CD4-positive, alpha-beta T cell (primary cell): ENCODE measurements around the gene GKN2. TPM values are rescaled to one million over a fixed set of nuclear protein-coding genes. Genes with fewer than 3 reads are reported as not detected.

Experiments
- ATAC-seq: fragments of 200-7000 bp; cut with Tn5 transposase; one replicate; pipeline ENCODE4 v1.10.0; 2022; ENCODE audit warnings: mild to moderate bottlenecking; ENCODE audit not compliant: poor library complexity
- CTCF ChIA-PET: fragments of 350-600 bp; sonication (Branson Sonifier 250); formaldehyde crosslinking; loops from one replicate; lab custom pipeline; 2021; ENCODE audit warnings: antibody characterized with exemption, inconsistent platforms; lab: Charles Lee
- POLR2A ChIA-PET: fragments of 350-600 bp; sonication (Branson Sonifier 250); formaldehyde crosslinking; loops from one replicate; lab custom pipeline; 2021; ENCODE audit warnings: antibody characterized with exemption, inconsistent platforms; lab: Charles Lee
- DNase-seq, 14 experiments: peaks; one replicate each; pipeline ENCODE4 v3.0.0-alpha.2; 2013 to 2020; ENCODE audit warnings: mixed read lengths in 2 of 14
- H3K27ac ChIP-seq, 2 donors: one replicate each; pipeline versions ENCODE4 v1.5.1 to v1.7.0; 2013; ENCODE audit warnings: low read length in 2 of 2, low read depth in 1 of 2, mild to moderate bottlenecking in 1 of 2
- H3K27me3 ChIP-seq, 2 experiments: 1 replicate in 1 of 2; 2 replicates in 1 of 2; pipeline versions ENCODE4 v1.6.1 to v1.7.0; 2013; ENCODE audit warnings: low read length in 2 of 2, control low read depth in 1 of 2, mild to moderate bottlenecking in 1 of 2, moderate library complexity in 1 of 2; ENCODE audit not compliant: insufficient read depth in 2 of 2, control insufficient read depth in 1 of 2
- H3K36me3 ChIP-seq: one replicate; pipeline ENCODE4 v1.6.1; 2013; ENCODE audit warnings: low read length, control low read depth; ENCODE audit not compliant: insufficient read depth
- H3K4me1 ChIP-seq: one replicate; pipeline ENCODE4 v1.6.1; 2013; ENCODE audit warnings: low read length, control low read depth; ENCODE audit not compliant: insufficient read depth
- H3K4me3 ChIP-seq: one replicate; pipeline ENCODE4 v1.5.1; 2013; ENCODE audit warnings: mild to moderate bottlenecking, low read length, moderate library complexity
- H3K9me3 ChIP-seq, 2 experiments: 1 replicate in 1 of 2; 2 replicates in 1 of 2; pipeline versions ENCODE4 v1.6.1 to v1.7.0; 2013; ENCODE audit warnings: low read length in 2 of 2, mild to moderate bottlenecking in 2 of 2, control low read depth in 1 of 2, moderate library complexity in 1 of 2; ENCODE audit not compliant: control insufficient read depth in 1 of 2, insufficient read depth in 1 of 2
- H3K27ac Mint-ChIP-seq: one replicate; pipeline ENCODE4 v1.8.0; 2020; ENCODE audit warnings: mixed read lengths
- H3K27me3 Mint-ChIP-seq: one replicate; pipeline ENCODE4 v1.8.0; 2021; ENCODE audit warnings: mixed read lengths
- H3K36me3 Mint-ChIP-seq: one replicate; pipeline ENCODE4 v1.8.0; 2021; ENCODE audit warnings: low read depth, mixed read lengths
- H3K4me1 Mint-ChIP-seq: one replicate; pipeline ENCODE4 v1.8.0; 2021; ENCODE audit warnings: low read depth, mixed read lengths
- H3K4me3 Mint-ChIP-seq: one replicate; pipeline ENCODE4 v1.8.0; 2020; ENCODE audit warnings: mild to moderate bottlenecking, mixed read lengths
- H3K9me3 Mint-ChIP-seq: one replicate; pipeline ENCODE4 v1.8.0; 2020; ENCODE audit warnings: mixed read lengths
- CTCF ChIP-seq: fragments of 200-600 bp; IDR thresholded peaks from one replicate; pipeline ENCODE4 v1.8.0; 2022; ENCODE audit warnings: antibody characterized with exemption, mild to moderate bottlenecking
- intact Hi-C, 2 experiments: fragments of 100-400 bp; cut with DNase I in 1 of 2; cut with micrococcal nuclease in 1 of 2; formaldehyde crosslinking; loops; one replicate each; pipeline versions ENCODE4 v1.15.1 to v1.9.0; 2023 to 2025; cut with DNase I, micrococcal nuclease
- total RNA-seq, 174 experiments: library from RNA in 2 of 174; stranded (reverse) in 2 of 174; gene quantifications; one replicate each; pipeline ENCODE4 v1.2.3 and lab custom pipeline; 2021 to 2026

Gene GKN2
- total RNA-seq, 2 experiments from 2014 or later, result not detected

DNA sequence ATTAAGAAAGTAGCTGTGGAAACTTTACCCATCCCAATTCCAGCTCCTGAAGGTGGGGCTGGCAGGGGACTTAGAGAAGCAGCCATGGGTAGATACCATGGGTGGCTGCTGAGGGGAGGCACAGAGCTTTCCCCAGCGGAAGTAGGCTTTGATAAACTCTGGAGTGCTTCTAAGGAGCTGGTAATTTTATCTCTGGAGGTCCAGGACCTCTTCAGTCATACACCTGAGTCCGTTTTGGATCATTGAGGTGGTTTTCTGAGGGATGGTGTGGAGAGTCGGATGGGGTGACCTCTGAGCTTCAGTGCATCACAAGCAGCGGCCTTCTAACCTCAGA, 44.8 kb downstream of the GKN2 start:
- ATAC-seq (no peak), DNase-seq (no peak)
- Mint-ChIP-seq H3K36me3 (no peaks in the 10 kb centered on the region), H3K4me3 (no peak overlapping the region), H3K9me3 (no peaks in the 10 kb centered on the region), H3K27ac (peak overlapping the region; percentile 64), H3K4me1 (peaks cover 36% of the 10 kb centered on the region), H3K27me3 (no peaks in the 10 kb centered on the region)
- no peak overlapping the region for H3K4me3 ChIP-seq
- no peaks in the 10 kb centered on the region for H3K27me3 ChIP-seq
- peak overlapping the region; percentile 41 to 62 for H3K27ac ChIP-seq
- ChIA-PET CTCF (interaction anchor here (1.0 to 3.2 kb wide), 11 partner anchors 18 to 466 kb away, joined by 3 to 16 read pairs (median 7); no protein-coding TSS in a partner anchor), POLR2A (interaction anchor here (0.6 to 3.2 kb wide), 26 partner anchors 12 to 444 kb away, joined by 3 to 27 read pairs (median 6); partner anchors contain the start of genes APLF, ARHGAP25 and FBXO48)
- intact Hi-C loops, result loop anchor here (1.0 to 5.0 kb wide), 5 partner anchors 69 to 445 kb away; no protein-coding TSS in a partner anchor
- no peaks in the 10 kb centered on the region for H3K9me3 ChIP-seq
- TF ChIP-seq CTCF, result no peak
- H3K36me3 ChIP-seq, result no peaks in the 10 kb centered on the region
- peaks cover 53% of the 10 kb centered on the region for H3K4me1 ChIP-seq

DNA sequence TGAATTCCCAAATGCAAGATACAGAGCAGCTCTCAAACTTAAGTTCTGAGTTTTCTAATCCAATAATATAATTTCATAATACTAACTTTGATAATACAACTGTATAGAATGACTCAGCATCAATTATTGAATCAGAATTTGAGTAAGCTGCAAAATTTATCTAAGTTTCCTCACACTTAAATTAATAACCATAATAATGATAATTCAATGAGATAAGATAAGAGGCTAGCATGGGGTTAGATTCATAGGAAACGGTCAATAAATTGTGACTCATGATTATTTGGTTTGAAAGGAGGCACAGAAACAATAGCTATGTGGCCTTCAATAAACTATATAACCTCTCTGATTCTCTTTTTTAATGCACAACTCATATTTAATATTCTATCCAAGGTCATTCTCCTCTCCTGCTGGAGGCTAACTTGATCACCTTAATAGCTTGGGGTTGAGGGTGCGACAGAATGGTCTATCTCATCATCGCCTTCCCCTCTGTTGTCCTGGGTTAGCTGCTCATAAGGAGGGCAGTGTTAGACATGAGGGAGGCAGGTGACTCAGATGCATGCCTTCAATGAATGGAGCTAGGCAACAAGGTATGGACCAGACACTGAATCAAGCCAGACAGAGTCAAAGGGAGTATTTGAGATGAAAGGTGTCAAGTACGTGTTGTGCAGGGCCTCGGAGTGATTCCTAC, 45.3 kb downstream of the GKN2 start:
- TF ChIP-seq CTCF, result no peak
- Mint-ChIP-seq H3K27me3 (no peaks in the 10 kb centered on the region), H3K27ac (peak overlapping the region; percentile 64), H3K4me1 (peaks cover 36% of the 10 kb centered on the region), H3K36me3 (no peaks in the 10 kb centered on the region), H3K4me3 (peak overlapping the region; percentile 11), H3K9me3 (no peaks in the 10 kb centered on the region)
- Histone ChIP-seq H3K27ac (peak overlapping the region; percentile 41 to 62), H3K27me3 (no peaks in the 10 kb centered on the region), H3K4me1 (peaks cover 48% of the 10 kb centered on the region), H3K9me3 (no peaks in the 10 kb centered on the region), H3K36me3 (no peaks in the 10 kb centered on the region), H3K4me3 (no peak overlapping the region)
- DNase-seq (peak in 1 of 14 experiments; percentile 21), ATAC-seq (no peak)
- POLR2A ChIA-PET, result interaction anchor here (1.0 to 3.2 kb wide), 23 partner anchors 11 to 444 kb away, joined by 3 to 27 read pairs (median 6); partner anchors contain the start of genes APLF, ARHGAP25 and FBXO48
- intact Hi-C loops, result loop anchor here in 1 of 2 experiments (5.0 kb wide), 1 partner anchor 170 kb away; no protein-coding TSS in a partner anchor
- CTCF ChIA-PET, result interaction anchor here (1.0 to 3.2 kb wide), 13 partner anchors 10 to 466 kb away, joined by 3 to 16 read pairs (median 4); no protein-coding TSS in a partner anchor

- no peak for DNase-seq
- H3K36me3 Mint-ChIP-seq, result no peaks in the 10 kb centered on the region
- H3K27ac Mint-ChIP-seq, result peak overlapping the region; percentile 29
- intact Hi-C loops, result loop anchor here in 1 of 2 experiments (5.0 kb wide), 1 partner anchor 169 kb away; no protein-coding TSS in a partner anchor
- no peaks in the 10 kb centered on the region for H3K27me3 ChIP-seq
- no peaks in the 10 kb centered on the region for H3K36me3 ChIP-seq
- ChIA-PET CTCF (interaction anchor here (1.1 to 2.1 kb wide), 7 partner anchors 9 to 311 kb away, joined by 3 to 14 read pairs (median 3); no protein-coding TSS in a partner anchor), POLR2A (interaction anchor here (1.1 to 3.2 kb wide), 6 partner anchors 10 to 439 kb away, joined by 3 to 27 read pairs (median 3); partner anchors contain the start of genes APLF, ARHGAP25 and FBXO48)
- no peak overlapping the region for H3K27ac ChIP-seq
- no peak for ATAC-seq
- H3K9me3 Mint-ChIP-seq, result no peaks in the 10 kb centered on the region
- H3K4me3 Mint-ChIP-seq, result no peak overlapping the region
- no peaks in the 10 kb centered on the region for H3K9me3 ChIP-seq
- H3K27me3 Mint-ChIP-seq, result no peaks in the 10 kb centered on the region
- no peak for TF ChIP-seq CTCF
- peaks cover 36% of the 10 kb centered on the region for H3K4me1 Mint-ChIP-seq
- H3K4me3 ChIP-seq, result no peak overlapping the region
- H3K4me1 ChIP-seq, result peaks cover 42% of the 10 kb centered on the region
Observed at GRCh38 chr2:68906716-68907115, 46.0 kb downstream of the GKN2 start.
